Adrenal gland (tissue), 12 donors: ENCODE results near the gene POLR3E. TPM values are rescaled to one million over a fixed set of nuclear protein-coding genes. Genes with fewer than 3 reads are reported as not detected.

Experiments
- DNase-seq, 7 donors: peaks; one replicate each; pipeline ENCODE4 v3.0.0-alpha.2; 2019 to 2020
- H3K27ac ChIP-seq, 5 donors: fragments of 200-600 bp; sonication (generic) in 4 of 5; 1 replicate in 3 of 5; 2 replicates in 2 of 5; pipeline versions ENCODE4 v1.5.1 to v1.8.0; 2016 to 2020; ENCODE audit warnings: mild to moderate bottlenecking in 1 of 5
- H3K27me3 ChIP-seq: fragments of 200-600 bp; 2 replicates; pipeline ENCODE4 v1.8.0; 2021
- H3K36me3 ChIP-seq, 2 donors: fragments of 200-600 bp; replicated peaks in 1 of 2; 1 replicate in 1 of 2; 2 replicates in 1 of 2; pipeline versions ENCODE4 v1.5.1 to v1.8.0; 2018 to 2022
- H3K4me1 ChIP-seq, 2 donors: fragments of 200-600 bp; replicated peaks in 1 of 2; 1 replicate in 1 of 2; 2 replicates in 1 of 2; pipeline versions ENCODE4 v1.5.1 to v1.8.0; 2018 to 2021
- H3K4me3 ChIP-seq, 4 donors: fragments of 200-600 bp; sonication (generic) in 3 of 4; one replicate each; pipeline ENCODE4 v1.5.1; 2016 to 2018
- H3K9me3 ChIP-seq, 3 donors: fragments of 200-600 bp; sonication (generic) in 1 of 3; replicated peaks in 1 of 3; 1 replicate in 2 of 3; 2 replicates in 1 of 3; pipeline versions ENCODE4 v1.5.1 to v1.8.0; 2016 to 2021
- POLR2A ChIP-seq, 2 donors: fragments of 450-650 bp; IDR thresholded peaks; one replicate each; pipeline ENCODE4 v1.6.1; 2017; ENCODE audit warnings: antibody characterized with exemption in 2 of 2, mild to moderate bottlenecking in 2 of 2, moderate library complexity in 1 of 2
- WGBS, 4 donors: extraction: QIAGEN DNeasy Blood & Tissue Kit in 2 of 4; methylation state at CpG; one replicate each; pipeline versions ENCODE4 v1.1.5 to v1.1.7; 2013 to 2017; 5-methylcytosine and 5-hydroxymethylcytosine counted together
- intact Hi-C, 2 donors: fragments of 100-400 bp; cut with DNase I; formaldehyde crosslinking; loops; one replicate each; pipeline versions ENCODE4 v1.14.1 to v1.15.0; 2022 to 2023
- polyA plus RNA-seq, 3 donors: library from polyadenylated mRNA; stranded (reverse); fragments of 200-250 nt in 2 of 3; fragments of 350-450 nt in 1 of 3; fragmentation: Illumina TruSeq in 1 of 3; extraction: RNeasy Lipid Tissue Mini Kit (QIAGEN cat#74804) in 1 of 3; gene quantifications; one replicate each; pipeline ENCODE4 v1.2.3, GENCODE V29; 2013 to 2014
- total RNA-seq, 9 donors: library from RNA; depleted of rRNA in 4 of 9; stranded (reverse); fragments of >200 nt in 4 of 9; fragments of 120-200 nt in 1 of 9; fragmentation: NEBNext Ultra II Directional in 1 of 9; extraction: Animal tissue kit (Norgen Biotek cat#: 25700) in 1 of 9; gene quantifications; one replicate each; pipeline versions ENCODE4 v1.1.0 to v1.2.4, GENCODE V29; 2013 to 2023
- donor health status: healthy with polysubstance abuse.
- donor health status: Bipolar disorder and iron deficiency.
- donor health status: DM: yes; HTN: yes; CAD: no.
- donor health status: DM: no; HTN: no; CAD: no.
- donor health status: DM: no; HTN: no; CAD: no.
- donor health status: DM: yes; HTN: yes; CAD: no.

Gene POLR3E
- total and polyA plus RNA-seq, 12 donors, result 43.8 to 99.4 (median 51.5) TPM

DNA sequence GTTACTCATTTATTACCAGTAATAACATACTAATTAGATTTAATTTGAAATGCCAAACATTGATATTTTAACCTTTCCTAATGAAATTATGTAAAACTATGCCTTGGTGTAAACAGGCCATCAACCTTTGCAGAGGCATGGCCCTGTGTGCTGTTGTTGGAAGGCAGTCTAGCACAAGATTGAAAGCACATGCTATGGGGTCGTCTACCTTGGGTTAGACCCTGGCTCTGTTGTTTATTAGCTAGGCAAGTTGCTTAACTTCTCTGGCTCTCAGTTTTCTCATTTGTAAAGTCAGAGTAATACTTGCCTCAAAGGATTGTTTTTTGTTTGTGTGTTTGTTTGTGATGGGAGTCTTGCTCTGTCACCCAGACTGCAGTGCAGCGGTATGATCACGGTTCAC lies 86.6 kb downstream of the POLR3E start:
- Histone ChIP-seq H3K27me3 (no peaks in the 10 kb centered on the region), H3K9me3 (no peaks in the 10 kb centered on the region), H3K4me3 (no peak overlapping the region), H3K36me3 (no peaks in the 10 kb centered on the region), H3K4me1 (no peaks in the 10 kb centered on the region), H3K27ac (no peak overlapping the region)
- TF ChIP-seq POLR2A (IDR thresholded peaks at IDR 0.05), result no peak
- intact Hi-C loops, result no loop called here
- no peak for DNase-seq
- WGBS, 4 donors, result 89 to 100% (median 94%) methylated on average over 3 of the region's 3 CpGs

Other genes with a start within 250 kb of the POLR3E start
- gene VWA3A, start 204.9 kb upstream of the POLR3E start, total RNA-seq, result under 1 TPM in 3 of 9 donors, not detected in 6; 0.17 to 0.32 (median 0.19) TPM
- gene VWA3A, start 204.9 kb upstream of the POLR3E start, polyA plus RNA-seq, result under 1 TPM; 0.27 to 0.72 (median 0.35) TPM
- not detected for gene SDR42E2, start 134.9 kb upstream of the POLR3E start, total RNA-seq
- gene SDR42E2, start 134.9 kb upstream of the POLR3E start, polyA plus RNA-seq, result under 1 TPM in 2 of 3 donors, not detected in 1; 0.08 to 0.10 TPM
- gene EEF2K, start 91.1 kb upstream of the POLR3E start, total RNA-seq, result 10 to 100 TPM in 8 of 9 donors, 1 to 10 TPM in 1; 8.3 to 28.3 (median 18.4) TPM
- gene EEF2K, start 91.1 kb upstream of the POLR3E start, polyA plus RNA-seq, result 10 to 100 TPM in 1 of 3 donors, 1 to 10 TPM in 2; 4.9 to 15.0 (median 7.6) TPM
- gene CDR2, start 77.2 kb downstream of the POLR3E start, total RNA-seq, result 10 to 100 TPM; 11.3 to 31.2 (median 17.3) TPM
- 10 to 100 TPM; 11.9 to 22.6 (median 21.0) TPM for gene CDR2, start 77.2 kb downstream of the POLR3E start, polyA plus RNA-seq
- gene NPIPB5, start 213.5 kb downstream of the POLR3E start, total RNA-seq, result 100 to 1,000 TPM in 4 of 9 donors, 10 to 100 TPM in 5; 12.4 to 169 (median 99.8) TPM
- gene NPIPB5, start 213.5 kb downstream of the POLR3E start, polyA plus RNA-seq, result 100 to 1,000 TPM in 2 of 3 donors, 10 to 100 TPM in 1; 29.7 to 203 (median 189) TPM